BJ (cell line): ENCODE data around the gene XK. TPM values are rescaled to one million over a fixed set of nuclear protein-coding genes. Genes with fewer than 3 reads are reported as not detected.

Experiments used
- CTCF ChIA-PET: fragments of 350-600 bp; formaldehyde crosslinking; extraction: SDS; loops from one replicate; lab custom pipeline; 2021; ENCODE audit warnings: antibody characterized with exemption, inconsistent platforms; lab: Yijun Ruan, JAX
- POLR2A ChIA-PET: fragments of 300-600 bp; sonication (Branson Sonifier 250); formaldehyde crosslinking; extraction: SDS; loops from one replicate; lab custom pipeline; 2021; ENCODE audit warnings: antibody characterized with exemption; lab: Charles Lee
- DNase-seq: peaks from one replicate; pipeline ENCODE4 v3.0.0-alpha.2; 2011; ENCODE audit warnings: low read depth
- H3K27me3 ChIP-seq: 2 replicates; pipeline ENCODE4 v1.6.0; 2011; ENCODE audit warnings: low read length; ENCODE audit not compliant: control insufficient read depth, insufficient read depth
- H3K36me3 ChIP-seq: 2 replicates; pipeline ENCODE4 v1.5.1; 2011; ENCODE audit warnings: low read length; ENCODE audit not compliant: control insufficient read depth, insufficient read depth
- H3K4me3 ChIP-seq: 2 replicates; pipeline ENCODE4 v1.5.1; 2011; ENCODE audit warnings: low read depth, mild to moderate bottlenecking, control low read depth, low read length
- polyA plus RNA-seq: library from polyadenylated mRNA; depleted of rRNA; stranded (reverse); fragments of >200 nt; gene quantifications from 2 replicates; pipeline ENCODE4 v1.2.3, GENCODE V29; 2011
- TF ChIP-seq, protein P1 (sequence below): IDR thresholded peaks from 2 replicates; pipeline ENCODE4 v1.5.1; 2011; ENCODE audit warnings: low read depth, mild to moderate bottlenecking, control low read depth, inconsistent platforms, low read length, moderate library complexity; ENCODE audit not compliant: insufficient read depth

XK gene
- polyA plus RNA-seq, 1 experiment, result not detected

DNA sequence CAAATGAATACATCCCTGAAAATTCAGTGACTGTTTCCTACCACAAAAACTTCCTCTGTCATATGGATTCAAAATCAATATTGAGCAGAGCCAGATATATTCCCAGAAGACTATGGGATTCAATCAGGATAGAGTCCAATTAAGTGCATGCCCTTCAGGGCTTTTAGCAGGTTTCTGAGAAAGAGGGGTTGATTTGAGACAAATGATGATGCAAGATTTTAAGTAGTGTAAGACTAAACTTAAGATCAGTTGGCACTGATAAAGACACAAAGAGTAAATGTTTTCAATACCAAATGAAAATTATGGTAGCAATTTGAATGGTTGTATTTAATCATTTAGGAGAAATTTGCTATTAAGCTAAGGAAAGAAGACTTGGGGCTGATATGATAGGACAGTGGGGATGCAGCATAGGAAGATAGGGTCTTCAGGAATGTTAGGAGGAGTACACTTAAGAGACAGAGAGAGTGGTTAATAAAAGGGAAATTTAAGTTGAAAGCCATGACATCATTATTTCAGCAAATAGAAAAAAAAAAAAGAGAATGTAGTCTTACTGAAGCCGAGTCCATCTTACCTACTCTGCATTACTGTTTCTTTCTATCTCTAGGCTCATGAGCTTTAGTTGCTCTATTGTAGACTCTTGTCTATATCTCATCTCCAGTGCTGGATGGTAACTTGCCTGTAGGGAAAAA, 32.0 kb upstream of the XK start:
- Histone ChIP-seq H3K36me3 (no peaks in the 10 kb centered on the region), H3K4me3 (no peak overlapping the region), H3K27me3 (no peaks in the 10 kb centered on the region)
- no peak for DNase-seq
- TF ChIP-seq, protein P1, sequence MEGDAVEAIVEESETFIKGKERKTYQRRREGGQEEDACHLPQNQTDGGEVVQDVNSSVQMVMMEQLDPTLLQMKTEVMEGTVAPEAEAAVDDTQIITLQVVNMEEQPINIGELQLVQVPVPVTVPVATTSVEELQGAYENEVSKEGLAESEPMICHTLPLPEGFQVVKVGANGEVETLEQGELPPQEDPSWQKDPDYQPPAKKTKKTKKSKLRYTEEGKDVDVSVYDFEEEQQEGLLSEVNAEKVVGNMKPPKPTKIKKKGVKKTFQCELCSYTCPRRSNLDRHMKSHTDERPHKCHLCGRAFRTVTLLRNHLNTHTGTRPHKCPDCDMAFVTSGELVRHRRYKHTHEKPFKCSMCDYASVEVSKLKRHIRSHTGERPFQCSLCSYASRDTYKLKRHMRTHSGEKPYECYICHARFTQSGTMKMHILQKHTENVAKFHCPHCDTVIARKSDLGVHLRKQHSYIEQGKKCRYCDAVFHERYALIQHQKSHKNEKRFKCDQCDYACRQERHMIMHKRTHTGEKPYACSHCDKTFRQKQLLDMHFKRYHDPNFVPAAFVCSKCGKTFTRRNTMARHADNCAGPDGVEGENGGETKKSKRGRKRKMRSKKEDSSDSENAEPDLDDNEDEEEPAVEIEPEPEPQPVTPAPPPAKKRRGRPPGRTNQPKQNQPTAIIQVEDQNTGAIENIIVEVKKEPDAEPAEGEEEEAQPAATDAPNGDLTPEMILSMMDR, result no peak
- CTCF ChIA-PET, result no interaction called here
- POLR2A ChIA-PET, result no interaction called here

DNA sequence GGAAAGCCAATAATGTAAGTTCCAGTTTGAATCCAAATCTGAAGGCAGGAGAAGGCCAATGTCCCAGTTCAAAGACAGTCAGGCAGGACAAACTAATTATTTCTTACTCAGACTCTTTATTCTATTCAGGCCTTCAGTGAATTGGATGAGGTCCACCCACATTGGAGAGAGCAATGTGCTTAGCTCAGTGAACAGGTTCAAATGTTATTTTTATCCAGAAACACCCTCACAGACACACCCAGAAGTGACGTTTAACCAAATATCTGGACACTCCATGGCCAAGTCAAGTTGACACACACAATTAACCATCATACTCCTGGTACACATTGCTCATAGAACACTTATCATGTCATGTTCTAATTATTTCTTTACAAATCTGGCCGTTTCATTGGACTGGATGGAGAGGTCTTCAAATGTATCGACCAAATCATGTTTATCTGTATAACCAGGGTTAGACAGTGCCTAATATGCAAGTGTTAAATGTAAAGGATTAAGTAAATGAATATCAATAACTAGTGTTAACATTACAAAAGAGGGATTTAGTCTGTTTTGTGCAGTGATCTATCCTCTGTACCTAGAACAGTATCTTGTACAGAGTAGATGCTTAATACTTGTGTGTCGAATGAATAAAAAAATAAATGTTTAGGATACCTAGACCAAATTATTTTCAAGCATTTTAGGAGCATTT, 27.1 kb upstream of the XK start:
- TF ChIP-seq, protein P1, result no peak
- ChIA-PET CTCF (no interaction called here), POLR2A (no interaction called here)
- Histone ChIP-seq H3K27me3 (no peaks in the 10 kb centered on the region), H3K36me3 (no peaks in the 10 kb centered on the region), H3K4me3 (no peak overlapping the region)
- no peak for DNase-seq

DNA sequence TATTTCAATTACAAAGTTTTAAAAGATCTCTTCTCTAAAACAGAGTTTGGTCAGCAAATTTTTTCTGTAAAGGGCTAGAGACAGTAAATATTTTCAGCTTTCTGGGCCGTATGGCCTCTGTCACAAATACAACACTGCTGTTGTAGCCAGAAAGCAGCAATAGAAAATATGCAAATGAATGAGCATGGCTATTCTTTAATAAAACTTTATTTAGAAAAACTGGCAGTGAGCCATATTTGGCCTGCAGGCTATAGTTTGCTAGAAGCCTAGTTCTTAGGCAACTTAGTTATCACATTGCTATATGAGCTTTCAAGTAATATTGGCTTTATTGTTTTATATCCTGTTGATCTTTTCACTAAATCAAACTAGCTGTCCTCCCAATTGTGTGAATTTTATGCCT, 26.5 kb upstream of the XK start:
- Histone ChIP-seq H3K36me3 (no peaks in the 10 kb centered on the region), H3K27me3 (no peaks in the 10 kb centered on the region), H3K4me3 (no peak overlapping the region)
- TF ChIP-seq, protein P1, result no peak
- ChIA-PET CTCF (interaction anchor here (0.9 kb wide), 1 partner anchor 15 kb away, joined by 5 read pairs; no protein-coding TSS in a partner anchor), POLR2A (no interaction called here)
- DNase-seq, result no peak

DNA sequence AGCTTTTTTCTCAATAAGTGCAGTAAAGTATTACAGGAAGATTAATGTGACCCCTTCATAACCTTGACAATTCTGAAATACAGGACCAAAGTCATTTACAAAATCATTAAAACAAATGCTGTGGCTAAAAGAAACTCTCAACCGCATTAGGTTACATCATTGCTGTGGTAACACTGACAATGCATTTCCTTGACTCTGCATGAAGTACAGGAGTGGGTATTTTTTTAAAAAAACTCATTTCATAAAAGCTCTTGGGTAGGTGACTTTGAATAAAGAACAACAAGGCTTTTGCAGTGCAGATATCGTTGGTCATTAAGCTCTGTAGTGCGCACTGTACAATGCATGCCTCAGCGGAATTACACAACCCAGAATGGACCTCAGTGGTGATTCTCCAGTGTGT, 23.4 kb upstream of the XK start:
- ChIA-PET POLR2A (no interaction called here), CTCF (no interaction called here)
- TF ChIP-seq, protein P1, result no peak
- Histone ChIP-seq H3K27me3 (no peaks in the 10 kb centered on the region), H3K36me3 (no peaks in the 10 kb centered on the region), H3K4me3 (no peak overlapping the region)
- no peak for DNase-seq

DNA sequence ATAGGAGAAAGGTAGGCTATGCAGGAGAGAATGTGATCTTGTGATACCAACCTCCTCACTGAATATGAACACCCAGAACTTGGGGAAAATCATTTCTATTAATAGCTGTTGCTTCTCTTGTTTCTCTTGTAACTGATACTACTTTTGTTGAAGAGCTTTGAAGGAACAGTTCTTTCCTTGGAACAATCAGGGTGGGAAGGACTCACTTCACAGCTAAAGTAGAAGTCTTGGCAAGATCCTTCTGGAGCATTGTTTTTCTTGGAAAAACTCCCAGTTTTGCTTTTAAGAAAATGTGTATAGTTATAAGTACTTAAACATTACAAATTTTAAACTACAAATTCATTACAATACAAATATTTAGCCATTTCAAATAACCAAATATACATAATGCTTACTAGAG, 19.1 kb upstream of the XK start:
- Histone ChIP-seq H3K27me3 (no peaks in the 10 kb centered on the region), H3K4me3 (no peak overlapping the region), H3K36me3 (no peaks in the 10 kb centered on the region)
- TF ChIP-seq, protein P1, result no peak
- POLR2A ChIA-PET, result no interaction called here
- CTCF ChIA-PET, result no interaction called here
- no peak for DNase-seq
